GM19238 (cell line): ENCODE measurements around the gene HYDIN.
"Not testable (repeated sequence)": the region's sequence is repeated elsewhere in the genome, so short reads cannot be mapped to it uniquely, and the experiment has no call there.

Experiments
- DNase-seq: peaks from one replicate; pipeline ENCODE4 v3.0.0; 2011; ENCODE audit warnings: low spot score; ENCODE audit not compliant: insufficient read length

HYDIN gene

DNA sequence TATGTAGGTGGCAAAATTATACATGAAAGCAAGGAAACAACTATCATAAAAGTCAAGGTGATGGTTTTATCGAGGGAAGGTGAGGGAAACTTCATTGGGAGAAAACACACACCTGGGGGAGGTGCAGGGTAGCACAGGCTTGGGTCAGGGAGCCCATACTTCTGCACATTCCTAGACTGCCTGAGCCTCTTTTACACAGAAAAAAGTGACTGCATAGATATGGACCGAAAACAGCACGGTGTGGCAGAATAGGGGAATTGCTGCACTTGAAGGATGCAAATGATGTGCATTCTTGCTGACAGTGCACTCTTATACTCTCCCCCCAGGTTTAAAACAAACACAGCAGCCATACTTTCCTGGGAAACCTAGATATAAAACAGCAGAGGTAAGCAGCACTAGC lies 120.0 kb downstream of the HYDIN start:
- DNase-seq, result not testable (repeated sequence)

DNA sequence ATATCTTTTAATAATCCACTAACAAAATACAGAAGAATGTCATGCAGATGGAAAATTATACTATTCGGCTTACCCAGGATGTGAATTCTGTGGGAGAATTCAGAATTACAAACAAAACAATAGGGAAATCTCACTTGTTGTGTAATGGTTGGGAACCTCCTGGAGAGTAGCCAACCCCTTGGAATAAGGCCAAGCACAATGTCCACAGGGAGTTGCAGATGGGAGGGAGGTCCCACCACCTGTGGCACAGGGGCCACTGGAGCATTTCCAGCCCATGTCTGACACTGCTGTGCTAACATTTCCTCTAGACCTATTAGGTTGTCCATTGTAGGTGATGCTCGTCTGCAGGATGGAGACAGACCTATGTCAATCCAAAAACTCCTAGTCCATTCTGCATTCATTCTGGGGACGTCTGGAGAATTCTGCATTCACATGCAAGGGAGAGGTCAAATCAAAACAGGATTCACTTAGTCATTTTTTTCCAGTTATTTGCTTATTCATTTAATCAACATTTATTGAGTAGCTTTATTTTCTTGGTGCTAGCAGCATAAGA lies 120.8 kb downstream of the HYDIN start:
- DNase-seq, result not testable (repeated sequence)

DNA sequence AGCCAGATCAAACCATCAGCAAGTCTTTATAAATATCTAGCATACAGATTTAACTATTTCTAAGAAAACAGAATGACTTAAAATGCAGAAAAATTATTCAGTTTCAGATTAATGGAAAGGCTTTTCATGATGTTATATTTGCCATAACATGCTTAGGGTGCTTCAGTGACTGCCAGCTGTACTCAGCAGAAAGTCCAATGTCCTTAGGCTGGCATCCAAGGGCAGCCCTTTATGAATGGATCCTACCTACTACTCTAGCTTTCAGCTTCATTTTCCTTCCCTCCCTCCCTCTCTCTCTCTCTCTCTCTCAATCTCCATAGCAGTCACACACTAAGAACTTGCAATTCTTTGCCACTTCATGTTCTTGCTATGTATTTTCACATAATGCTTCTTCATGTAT lies 124.6 kb downstream of the HYDIN start:
- not testable (repeated sequence) for DNase-seq

DNA sequence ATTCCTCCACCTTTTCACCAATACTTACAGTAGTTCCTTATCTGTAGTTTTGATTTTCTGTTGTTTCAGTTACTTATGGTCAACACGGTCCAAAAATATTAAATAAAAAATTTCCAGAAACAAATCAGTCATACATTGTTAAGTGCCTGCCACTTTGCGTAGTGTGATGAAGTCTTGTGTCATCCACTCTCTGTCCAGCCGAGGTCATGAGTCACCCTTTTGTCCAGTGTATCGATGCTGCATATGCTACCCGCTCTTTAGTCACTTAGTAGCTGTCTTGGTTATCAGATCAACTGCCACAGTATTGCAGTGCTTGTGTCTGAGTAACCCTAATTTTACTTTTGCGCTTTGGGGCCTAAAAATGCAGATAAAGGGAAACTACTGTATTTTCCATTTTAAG lies 146.9 kb downstream of the HYDIN start:
- DNase-seq, result not testable (repeated sequence)

DNA sequence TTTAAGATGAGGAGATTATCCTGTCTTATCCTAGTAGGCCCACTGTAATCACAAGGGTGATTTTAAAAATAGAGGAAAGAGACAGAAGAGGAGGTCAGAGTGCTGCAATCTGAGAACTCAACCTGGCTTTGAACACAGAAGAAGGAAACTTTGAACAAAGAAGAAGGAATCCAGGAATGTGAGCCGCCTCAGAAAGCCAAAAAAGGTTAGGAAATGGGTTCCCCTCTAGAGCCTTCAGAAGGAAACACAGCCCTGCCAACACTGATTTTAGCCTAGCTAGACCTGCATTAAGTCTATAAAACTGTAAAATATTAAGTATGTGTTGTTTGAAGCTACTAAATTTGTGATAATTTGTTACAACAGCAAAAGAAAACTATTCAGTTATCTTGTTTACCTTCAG lies 149.7 kb downstream of the HYDIN start:
- not testable (repeated sequence) for DNase-seq

DNA sequence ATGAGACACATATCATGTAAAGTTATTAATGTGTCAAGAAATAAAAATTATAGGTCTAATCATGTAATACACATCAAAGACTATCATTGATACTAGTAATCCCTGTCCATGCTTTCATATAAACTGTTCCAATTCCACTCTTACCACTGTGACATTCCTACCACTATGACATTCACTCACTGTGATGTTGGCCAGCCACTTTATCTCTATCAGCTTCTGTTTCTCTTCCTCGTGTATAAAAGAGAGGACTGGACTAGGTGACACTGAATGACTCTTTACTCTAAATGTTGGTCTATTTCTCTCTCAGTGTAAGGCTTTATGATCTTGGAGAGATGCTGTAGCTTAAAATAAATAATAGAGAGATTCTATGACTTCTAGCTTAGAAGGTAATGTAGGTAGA lies 150.3 kb downstream of the HYDIN start:
- DNase-seq, result not testable (repeated sequence)

DNA sequence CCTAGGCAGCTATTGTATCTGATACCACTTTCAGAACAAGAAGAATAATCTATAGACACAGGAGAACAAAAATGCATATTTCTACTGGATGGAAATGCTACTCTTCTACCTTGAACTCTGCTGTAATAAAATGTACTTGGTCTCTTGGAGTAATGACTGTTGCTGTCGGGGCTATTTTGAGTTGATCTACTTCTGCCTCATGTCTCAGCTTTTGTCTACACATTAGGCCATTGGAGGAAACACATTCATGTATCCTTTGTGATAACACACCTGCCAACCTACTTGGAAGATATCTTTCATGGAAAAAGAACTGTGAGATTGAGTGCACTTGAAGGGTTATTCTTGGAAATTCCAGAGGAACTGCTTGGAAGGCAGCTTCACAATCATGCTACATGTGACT lies 159.9 kb downstream of the HYDIN start:
- DNase-seq, result not testable (repeated sequence)

DNA sequence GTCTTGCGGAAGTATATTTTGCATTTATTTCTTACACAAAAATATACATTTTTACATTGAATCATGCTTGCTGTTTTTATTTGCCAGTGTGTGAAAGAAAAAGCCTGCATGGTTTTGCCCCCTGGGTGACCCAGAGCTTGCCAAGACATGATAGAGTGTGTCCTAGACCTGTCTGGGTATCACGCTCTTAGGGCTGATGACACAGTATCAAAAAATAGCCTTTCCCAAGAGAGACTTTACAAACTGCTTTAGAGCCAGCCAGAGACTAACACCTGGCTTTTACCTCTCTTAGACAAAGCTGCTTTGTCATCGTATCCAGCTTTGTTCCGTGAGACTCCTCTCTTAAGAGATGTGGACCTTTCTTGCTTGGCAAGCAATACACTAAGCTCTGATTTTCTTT lies 160.7 kb downstream of the HYDIN start:
- not testable (repeated sequence) for DNase-seq

DNA sequence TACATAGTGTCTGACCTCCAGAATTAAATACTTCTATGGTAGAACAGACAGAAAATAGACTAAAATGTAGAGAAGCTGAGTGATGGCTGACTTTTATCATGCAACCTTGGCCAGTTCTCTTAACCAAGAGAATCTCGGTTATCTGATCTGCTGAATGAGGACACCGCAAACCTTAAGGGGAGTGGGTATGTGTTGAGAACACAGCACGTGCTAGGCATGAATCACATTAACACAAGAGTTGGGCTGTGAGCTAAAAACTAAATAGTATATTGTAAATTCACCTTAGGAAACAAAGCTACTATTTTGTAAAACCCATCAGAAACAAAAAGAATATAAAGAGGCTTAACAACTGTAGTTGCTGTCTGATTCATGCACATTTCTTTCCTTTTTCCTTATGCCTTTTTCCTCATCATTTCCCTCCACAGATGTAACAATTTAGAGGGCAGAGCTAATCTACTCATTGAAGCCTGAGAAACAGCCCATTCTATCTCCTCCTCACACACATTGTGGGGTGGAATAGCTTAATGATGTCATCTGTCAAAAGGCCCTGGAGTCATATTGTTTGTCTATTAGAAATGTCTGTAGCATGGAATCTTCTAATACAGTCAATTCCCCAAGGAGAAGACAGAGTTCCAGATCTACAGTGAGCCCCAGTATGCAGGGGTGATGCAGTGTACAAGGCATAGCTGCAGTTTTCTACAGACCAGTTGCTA lies 176.5 kb downstream of the HYDIN start:
- not testable (repeated sequence) for DNase-seq

DNA sequence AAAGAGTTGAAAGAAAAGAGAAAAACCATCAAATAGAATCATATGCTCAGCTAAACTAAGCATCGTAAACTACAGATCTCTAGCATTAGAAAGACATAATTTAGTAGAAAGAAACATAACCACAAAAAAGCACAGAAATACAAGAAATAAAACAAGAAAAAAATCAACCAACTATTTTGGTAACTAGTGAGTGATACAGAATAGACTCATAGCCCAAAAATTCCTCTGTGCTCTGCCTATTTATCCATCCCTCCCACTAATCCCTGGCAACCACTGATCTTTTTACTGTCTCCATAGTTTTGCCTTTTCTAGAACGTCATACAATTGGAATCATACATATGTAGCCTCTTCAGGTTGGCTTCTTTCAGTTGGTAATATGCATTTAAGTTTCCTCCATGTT lies 180.2 kb downstream of the HYDIN start:
- DNase-seq, result not testable (repeated sequence)

DNA sequence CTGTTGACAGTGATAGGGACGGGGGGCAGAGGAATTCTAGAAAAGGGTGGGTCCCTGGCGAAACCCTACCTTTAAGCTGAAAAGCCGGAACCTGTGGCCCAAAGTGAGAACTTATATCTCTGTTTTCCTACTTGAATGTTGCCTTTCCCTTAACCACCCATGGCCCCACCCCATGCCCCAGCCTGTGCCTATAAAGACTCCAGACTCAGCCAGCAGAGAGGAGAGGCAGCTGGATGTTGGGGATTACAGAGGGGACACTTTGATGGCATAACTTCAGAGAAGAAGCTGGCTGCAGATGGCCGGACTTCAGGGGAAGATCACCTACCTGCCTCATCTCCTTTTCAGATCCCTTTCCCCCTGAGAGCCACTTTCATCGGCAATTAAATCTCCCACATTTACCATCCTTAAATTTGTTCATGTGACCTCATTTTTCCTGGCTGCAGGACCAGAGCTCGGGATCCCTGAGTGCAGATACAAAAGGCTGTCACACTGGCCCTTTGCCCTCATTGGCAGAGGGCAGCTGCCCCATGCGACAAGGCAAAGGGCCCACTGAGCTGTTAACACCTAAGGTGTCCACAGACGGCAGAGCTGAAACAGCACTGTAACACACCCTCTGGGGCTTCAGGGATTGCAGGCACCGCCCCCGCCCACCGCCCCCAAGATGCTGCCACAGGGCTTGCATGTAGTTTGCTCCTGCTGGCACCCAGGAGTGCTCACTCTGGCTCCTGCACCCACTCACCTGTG lies 191.0 kb downstream of the HYDIN start:
- DNase-seq, result not testable (repeated sequence)

DNA sequence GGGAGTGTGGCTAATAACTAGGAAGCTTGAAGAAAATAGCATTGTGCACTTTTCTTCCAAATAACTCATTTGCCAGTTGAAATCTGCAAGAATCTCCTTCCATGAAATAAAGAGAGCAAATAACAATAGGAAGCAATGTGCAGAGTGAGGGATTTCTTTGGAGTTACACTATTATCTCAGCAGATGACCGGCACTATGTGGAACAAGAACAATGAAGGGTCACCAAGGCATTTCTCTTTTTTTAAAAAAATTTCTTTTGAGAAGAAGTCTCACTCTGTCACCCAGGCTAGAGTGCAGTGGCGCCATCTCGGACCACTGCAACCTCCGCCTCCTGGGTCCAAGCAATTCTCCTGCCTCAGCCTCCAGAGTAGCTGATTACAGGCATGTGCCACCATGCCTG lies 192.1 kb downstream of the HYDIN start:
- not testable (repeated sequence) for DNase-seq

DNA sequence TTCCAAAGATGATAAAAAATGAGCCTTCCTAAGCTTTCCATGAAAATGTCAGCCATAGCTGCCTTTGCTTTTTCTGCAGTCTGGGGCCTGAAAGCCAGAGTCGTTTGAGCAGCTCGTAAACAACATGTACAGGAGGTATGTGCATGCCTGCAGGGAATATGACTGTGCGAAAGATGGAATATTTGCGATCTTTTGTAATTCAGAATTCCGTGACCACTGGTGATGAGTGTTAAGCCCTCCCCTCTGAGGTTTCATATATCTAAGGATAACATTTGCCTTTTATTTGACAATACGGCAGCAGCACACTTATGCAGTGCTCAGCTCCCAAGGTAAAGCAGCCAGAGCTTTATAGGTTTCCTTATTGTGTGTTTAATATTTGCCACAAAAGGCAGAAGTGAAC lies 192.5 kb downstream of the HYDIN start:
- DNase-seq, result not testable (repeated sequence)

DNA sequence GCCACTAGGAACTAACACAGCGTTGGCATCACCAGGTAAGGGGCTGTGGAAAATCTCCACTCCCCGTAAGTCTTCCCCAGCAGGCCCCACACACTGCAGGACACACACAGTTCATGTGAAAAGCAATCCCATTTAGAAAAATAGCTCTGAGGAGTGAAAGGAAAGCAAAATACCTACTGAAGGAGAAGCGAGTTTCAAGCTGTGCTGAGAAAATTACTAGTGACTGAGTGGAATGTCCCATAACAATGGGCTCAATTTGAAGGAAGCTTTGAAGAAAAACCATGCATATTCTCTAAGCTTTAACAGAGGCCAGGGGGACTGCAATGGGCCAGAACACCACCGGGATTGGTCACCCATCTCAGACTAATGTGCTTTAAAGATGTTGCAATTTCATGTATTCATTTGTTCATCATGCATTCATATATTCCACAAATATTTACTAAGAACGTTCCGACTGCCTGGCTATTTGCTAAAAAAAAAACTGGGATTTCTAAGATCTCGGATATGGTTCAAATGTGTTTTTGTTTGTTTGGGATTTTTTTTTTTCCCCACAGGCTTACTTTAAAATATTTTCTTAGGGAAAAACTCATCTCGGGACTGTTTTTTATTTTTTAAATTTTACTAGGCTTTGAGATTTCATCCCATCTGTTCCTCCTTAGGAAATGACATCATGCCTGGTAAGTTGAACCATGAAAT lies 202.3 kb downstream of the HYDIN start:
- not testable (repeated sequence) for DNase-seq

DNA sequence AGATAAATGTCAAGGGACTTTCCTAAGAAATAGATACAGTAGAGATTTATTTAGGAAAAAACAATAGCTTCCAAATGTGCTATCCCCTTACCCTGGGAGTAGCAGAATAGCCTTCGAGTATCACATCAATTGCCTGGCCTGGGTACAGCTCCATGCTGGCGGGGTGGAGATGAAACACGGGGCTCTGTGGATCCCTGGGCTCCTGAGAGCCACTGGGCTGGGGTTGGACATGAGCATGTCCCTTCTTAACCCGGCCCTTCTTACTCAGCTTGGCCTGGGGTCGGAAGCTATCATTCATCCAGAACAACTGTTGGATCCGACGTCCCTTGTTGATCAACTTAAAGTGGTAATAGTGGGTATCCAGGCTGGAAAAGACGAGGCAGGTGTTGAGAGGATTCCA lies 203.0 kb downstream of the HYDIN start:
- not testable (repeated sequence) for DNase-seq

DNA sequence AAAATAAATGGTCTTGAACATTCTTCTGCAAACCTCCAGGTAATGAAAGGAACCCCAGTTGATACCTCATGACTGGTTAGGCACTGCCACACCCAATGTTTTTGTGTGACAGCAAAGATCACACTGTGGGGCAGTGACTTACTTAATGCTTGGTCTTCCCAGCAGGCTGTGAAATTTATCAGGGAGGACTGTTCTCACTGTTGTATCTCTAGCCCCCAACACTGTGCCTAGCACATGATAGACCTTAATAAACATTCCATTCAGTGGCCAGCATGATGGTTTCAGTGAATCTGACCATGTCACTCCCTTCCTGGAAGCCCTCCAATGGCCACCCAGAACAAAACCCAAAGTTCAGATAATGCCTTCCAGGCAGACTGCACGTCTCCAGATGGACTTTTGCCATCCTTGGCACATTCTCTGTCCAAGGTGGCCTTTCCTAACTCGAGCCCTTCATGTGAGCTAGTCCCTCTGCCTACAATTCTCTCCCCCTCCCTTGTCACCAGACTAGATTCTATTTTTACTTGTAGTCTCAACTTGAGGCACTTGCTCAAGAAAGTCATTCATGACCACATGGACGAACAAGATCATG lies 206.6 kb downstream of the HYDIN start:
- not testable (repeated sequence) for DNase-seq

DNA sequence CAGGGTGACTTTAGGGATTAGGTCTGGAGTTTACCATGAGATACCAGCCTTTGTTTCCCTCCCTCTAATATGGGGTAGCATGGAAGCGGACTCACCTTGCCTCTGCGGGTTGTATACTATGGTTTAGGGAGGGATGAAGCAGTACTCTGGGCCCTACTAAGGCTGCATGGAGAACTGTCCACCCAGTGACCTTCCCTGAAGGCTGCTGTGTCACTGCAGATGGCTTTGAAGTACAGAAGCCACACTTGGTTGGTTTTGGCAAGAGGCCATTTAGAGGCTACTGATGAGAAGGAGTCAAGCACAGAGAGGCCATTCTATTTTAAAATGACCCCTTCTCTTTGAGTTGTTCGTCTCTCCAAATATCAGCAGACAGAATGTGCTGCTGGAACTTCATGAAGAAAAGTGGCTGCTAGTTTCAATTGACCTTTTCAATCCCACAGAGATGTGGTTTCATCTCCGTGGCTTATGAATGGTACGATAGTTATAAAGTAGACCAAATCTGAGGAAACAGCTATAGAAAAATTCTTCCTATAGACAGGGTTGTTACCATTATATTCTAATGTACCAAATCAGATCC lies 208.5 kb downstream of the HYDIN start:
- DNase-seq, result not testable (repeated sequence)

DNA sequence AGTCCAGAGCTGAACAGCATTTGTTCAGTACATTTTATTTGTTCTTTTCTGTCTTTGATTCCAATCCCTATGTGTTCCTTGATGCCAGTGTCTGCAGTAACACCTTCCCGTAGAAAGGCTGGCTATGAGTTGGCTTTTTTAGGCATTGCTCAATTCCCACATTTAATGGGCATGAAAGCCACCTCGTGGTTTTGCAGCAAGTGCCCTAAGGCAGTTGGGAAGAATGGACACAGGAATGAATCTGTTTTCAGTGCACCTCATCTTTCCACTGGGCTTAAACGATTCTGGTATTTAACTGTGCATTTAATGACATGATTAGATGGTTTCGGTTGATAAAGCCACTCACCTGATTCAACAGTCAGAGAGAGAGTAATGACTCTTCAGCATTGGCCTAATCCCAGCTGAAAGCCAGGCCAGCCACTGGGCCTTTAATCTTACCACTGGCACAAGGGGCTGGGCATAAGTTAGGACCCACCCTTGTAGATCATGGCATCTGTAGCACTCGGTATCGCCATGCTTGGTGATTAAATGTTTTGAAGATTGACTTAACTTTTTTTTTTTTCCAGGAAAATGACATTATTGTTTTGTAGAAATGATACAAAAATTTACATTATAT lies 211.3 kb downstream of the HYDIN start:
- DNase-seq, result not testable (repeated sequence)

DNA sequence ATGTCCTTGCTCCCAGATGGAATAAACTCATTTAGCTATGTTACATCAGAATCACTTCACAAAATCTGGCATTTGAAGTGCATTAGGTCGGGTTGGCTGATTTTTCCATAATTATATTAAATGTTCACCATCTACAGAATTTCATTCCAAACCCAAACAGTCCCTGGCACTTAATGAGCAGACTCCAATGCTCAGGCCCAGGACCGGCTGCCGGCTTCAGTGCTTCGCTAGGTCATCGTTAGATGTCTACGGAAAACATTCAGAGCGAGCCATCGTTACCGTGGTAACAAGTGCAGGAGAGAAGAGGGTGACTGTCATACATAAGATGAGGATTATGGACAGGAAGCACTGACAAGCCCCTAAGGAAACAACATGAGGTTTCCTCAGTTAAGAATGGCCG lies 215.1 kb downstream of the HYDIN start:
- not testable (repeated sequence) for DNase-seq

DNA sequence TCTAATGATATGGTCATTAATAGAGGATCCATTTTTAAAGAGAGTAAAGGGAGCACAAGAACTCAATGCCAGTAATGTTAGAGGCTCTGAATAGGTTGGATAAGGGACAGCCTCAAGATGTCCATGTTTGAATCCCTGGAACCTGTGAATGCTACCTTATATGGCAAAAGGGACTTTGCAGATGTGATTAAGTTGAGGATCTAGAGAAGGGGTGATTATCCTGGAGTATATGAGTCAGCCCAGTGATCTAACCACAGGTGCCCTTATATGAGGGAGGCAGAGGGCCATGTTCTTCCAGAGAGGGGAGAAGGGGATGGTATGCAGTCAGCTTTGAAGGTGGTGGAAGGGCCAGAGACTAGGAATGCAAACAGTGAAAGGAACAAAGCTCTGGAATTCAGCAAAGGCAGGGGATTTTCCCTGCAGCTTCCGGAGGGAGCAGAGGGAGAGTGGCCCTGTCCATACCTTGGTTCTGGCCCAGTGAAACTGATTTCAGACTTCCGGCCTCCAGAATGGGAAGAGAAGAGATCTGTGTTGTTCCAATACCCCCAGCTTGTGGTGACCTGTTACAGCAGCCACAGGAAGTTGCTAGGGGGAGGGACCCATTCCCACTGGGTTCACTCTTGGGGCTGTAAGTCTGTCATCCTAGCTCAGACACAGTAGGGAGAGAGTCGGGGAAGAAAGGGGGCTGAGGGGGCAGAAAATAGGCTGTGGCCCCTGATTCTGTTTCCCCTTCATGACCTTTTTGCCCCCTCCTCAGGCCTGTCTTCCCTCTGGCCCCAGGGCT lies 220.9 kb downstream of the HYDIN start:
- DNase-seq, result not testable (repeated sequence)
